ENCODE results near the gene NCOA7. TPM values are rescaled to one million over a fixed set of nuclear protein-coding genes. Genes with fewer than 3 reads are reported as not detected.

NCOA7 gene
- total and polyA plus RNA-seq, 9 of the 15 experiments (the other 6 are each of a cell fraction or from before 2014, with no cell fraction given) = 5.8 to 14.6 (median 9.3) TPM

DNA sequence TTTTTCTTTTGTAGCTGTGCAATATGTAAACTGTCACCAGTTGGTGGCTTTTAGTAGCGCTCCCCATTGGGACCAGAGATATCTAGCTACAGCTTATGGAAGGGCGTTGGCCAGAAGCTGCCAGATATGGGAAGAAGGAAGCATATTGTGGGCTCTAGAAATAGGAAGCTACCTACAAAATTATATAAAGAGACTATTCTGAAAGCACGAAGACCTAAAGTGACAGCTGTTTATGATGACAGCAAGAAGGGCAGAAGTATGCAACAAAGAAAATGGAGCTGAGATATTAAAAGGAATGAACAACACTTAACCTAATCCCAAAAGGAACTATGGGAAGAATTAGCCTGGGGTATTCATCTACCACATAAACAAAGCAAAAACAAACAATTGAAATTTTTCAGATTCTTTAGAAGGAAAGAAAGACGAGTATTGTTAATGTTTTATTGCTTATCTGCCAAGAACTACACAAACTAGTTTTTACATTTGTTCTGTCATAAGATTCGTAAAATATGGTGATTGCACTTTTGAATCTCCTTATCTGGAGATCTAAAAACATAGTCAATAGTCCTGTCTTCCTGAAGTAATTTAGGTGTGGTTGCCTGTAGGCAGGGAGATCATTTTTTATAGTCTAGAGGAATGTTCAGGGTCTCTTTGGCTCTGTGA is 81.6 kb downstream of the NCOA7 start:
- intact Hi-C loops (cut with micrococcal nuclease) (loop anchor here (2.0 kb wide), 1 partner anchor 84 kb away; the partner anchor contains the start of gene HINT3), in situ Hi-C loops (cut with MboI) (no loop called here)
- peaks cover 5% of the 10 kb centered on the region; the same call in 1 of the 3 replicates for H3K79me2 ChIP-seq (ENCODE audit: control insufficient read depth, insufficient read depth, low read length)
- no TSS peak for BruUV-seq (replicated peaks)
- peak overlapping the region; percentile 67 for H3K4me2 ChIP-seq (ENCODE audit: insufficient read depth, low read length)
- H3K9me3 ChIP-seq (replicated peaks; ENCODE audit: control insufficient read depth, insufficient read depth, low read depth, low read length) = no peaks in the 10 kb centered on the region
- POLR2A ChIA-PET = interaction anchor here (0.5 to 1.6 kb wide), 4 partner anchors 12 to 82 kb away, joined by 3 to 8 read pairs (median 3); partner anchors contain the start of gene NCOA7
- H3K4me3 ChIP-seq = no peak overlapping the region
- H4K20me1 ChIP-seq (replicated peaks; ENCODE audit: control insufficient read depth, insufficient read depth, low read length) = no peaks in the 10 kb centered on the region
- H3K9me1 ChIP-seq (ENCODE audit: control insufficient read depth, insufficient read depth, low read length) = no peaks in the 10 kb centered on the region
- CTCF ChIA-PET (ENCODE audit: low intra/inter-chr PET ratio) = interaction anchor here (0.6 kb wide), 2 partner anchors 104 to 1105 kb away, joined by 4 to 8 read pairs; no protein-coding TSS in a partner anchor
- peaks cover 9 to 26% of the 10 kb centered on the region in 2 experiments; a peak in 4 of 5 replicates for H3K4me1 ChIP-seq (replicated peaks in 1 of 2; ENCODE audit: control insufficient read depth in 2 of 2, insufficient read depth in 2 of 2, low read length in 2 of 2)
- ATAC-seq (peak; percentile 95), FAIRE-seq (peak; percentile 94), DNase-seq (ENCODE audit: extremely low read depth in 1 of 4, low spot score in 3 of 4) (peak; percentile 49 to 86 (median 68))
- H3K27ac ChIP-seq (ENCODE audit: extremely low read depth, low read depth, low read length) = peak overlapping the region; percentile 71
- WGBS (ENCODE audit: insufficient coverage, low coverage, missing lambda C conversion rate) = under 1% methylated on average over 5 of the region's 5 CpGs
- H3K27me3 ChIP-seq (ENCODE audit: control insufficient read depth in 2 of 2, insufficient read depth in 2 of 2, low read length in 2 of 2) = no peaks in the 10 kb centered on the region
- H2AFZ ChIP-seq (ENCODE audit: low read depth, low read length) = peak overlapping the region; percentile 77
- H3K9ac ChIP-seq (ENCODE audit: insufficient read depth in 1 of 2, low read depth in 2 of 2, low read length in 2 of 2) = peak overlapping the region in 1 of 2 experiments; percentile 54; a peak in 2 of 4 replicates
- H3K36me3 ChIP-seq (ENCODE audit: control insufficient read depth, insufficient read depth, low read length) = peaks cover 7% of the 10 kb centered on the region
- TF ChIP-seq FOXM1 (IDR thresholded peaks at IDR 0.05; ENCODE audit: low read depth) (peak; percentile 50), FOXM1 (CRISPR knock-in tag; IDR thresholded peaks at IDR 0.05; ENCODE audit: low read depth) (no peak), ZNF384 (IDR thresholded peaks at IDR 0.05; ENCODE audit: low read depth, low read length) (0 out of 2 replicates have a peak, but pooled peaks have one; percentile 7), CCNT2 (IDR thresholded peaks at IDR 0.05; ENCODE audit: borderline replicate concordance, extremely low read depth, insufficient read length, low read depth, low read length) (peak; percentile 51), KAT2B (IDR thresholded peaks at IDR 0.05; ENCODE audit: low read depth, low read length) (no peak), HDAC2 (IDR thresholded peaks at IDR 0.05) (0 out of 2 replicates have a peak, but pooled peaks have one; percentile 52), CTCF (IDR thresholded peaks at IDR 0.05 in 2 of 3, conservative IDR thresholded peaks at IDR 0.05 in 1 of 3; ENCODE audit: insufficient read depth in 2 of 3, low read depth in 1 of 3, low read length in 3 of 3) (peak in 2 of 3 experiments; percentile 37 to 38; a peak in 3 of 6 replicates), GATAD2A (IDR thresholded peaks at IDR 0.05) (0 out of 2 replicates have a peak, but pooled peaks have one; percentile 17), HDAC1 (IDR thresholded peaks at IDR 0.05) (0 out of 4 replicates have a peak, but pooled peaks of 1 of the 2 experiments have one; percentile 39), ELF4 (CRISPR knock-in tag; IDR thresholded peaks at IDR 0.05) (peak; percentile 28; the same call in 1 of the 2 replicates)
- TF ChIP-seq, protein P1, sequence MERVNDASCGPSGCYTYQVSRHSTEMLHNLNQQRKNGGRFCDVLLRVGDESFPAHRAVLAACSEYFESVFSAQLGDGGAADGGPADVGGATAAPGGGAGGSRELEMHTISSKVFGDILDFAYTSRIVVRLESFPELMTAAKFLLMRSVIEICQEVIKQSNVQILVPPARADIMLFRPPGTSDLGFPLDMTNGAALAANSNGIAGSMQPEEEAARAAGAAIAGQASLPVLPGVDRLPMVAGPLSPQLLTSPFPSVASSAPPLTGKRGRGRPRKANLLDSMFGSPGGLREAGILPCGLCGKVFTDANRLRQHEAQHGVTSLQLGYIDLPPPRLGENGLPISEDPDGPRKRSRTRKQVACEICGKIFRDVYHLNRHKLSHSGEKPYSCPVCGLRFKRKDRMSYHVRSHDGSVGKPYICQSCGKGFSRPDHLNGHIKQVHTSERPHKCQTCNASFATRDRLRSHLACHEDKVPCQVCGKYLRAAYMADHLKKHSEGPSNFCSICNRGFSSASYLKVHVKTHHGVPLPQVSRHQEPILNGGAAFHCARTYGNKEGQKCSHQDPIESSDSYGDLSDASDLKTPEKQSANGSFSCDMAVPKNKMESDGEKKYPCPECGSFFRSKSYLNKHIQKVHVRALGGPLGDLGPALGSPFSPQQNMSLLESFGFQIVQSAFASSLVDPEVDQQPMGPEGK (CRISPR knock-in tag; IDR thresholded peaks at IDR 0.05; ENCODE audit: borderline replicate concordance) = no peak
- TF ChIP-seq, protein P2, sequence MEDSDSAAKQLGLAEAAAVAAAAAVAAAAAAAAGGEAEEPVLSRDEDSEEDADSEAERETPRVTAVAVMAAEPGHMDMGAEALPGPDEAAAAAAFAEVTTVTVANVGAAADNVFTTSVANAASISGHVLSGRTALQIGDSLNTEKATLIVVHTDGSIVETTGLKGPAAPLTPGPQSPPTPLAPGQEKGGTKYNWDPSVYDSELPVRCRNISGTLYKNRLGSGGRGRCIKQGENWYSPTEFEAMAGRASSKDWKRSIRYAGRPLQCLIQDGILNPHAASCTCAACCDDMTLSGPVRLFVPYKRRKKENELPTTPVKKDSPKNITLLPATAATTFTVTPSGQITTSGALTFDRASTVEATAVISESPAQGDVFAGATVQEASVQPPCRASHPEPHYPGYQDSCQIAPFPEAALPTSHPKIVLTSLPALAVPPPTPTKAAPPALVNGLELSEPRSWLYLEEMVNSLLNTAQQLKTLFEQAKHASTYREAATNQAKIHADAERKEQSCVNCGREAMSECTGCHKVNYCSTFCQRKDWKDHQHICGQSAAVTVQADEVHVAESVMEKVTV (CRISPR knock-in tag; IDR thresholded peaks at IDR 0.05) = 0 out of 2 replicates have a peak, but pooled peaks have one; percentile 40
